Activated CD4-positive, alpha-beta T cell treated with anti-CD3 and anti-CD28 coated beads, Interleukin-2, amount 10 ng/mL, durations not matched to agents 7 days and 5 days (primary cell): ENCODE results near the gene CNIH3. TPM values are rescaled to one million over a fixed set of nuclear protein-coding genes. Genes with fewer than 3 reads are reported as not detected.
"Not testable (repeated sequence)": the region's sequence is repeated elsewhere in the genome, so short reads cannot be mapped to it uniquely, and the experiment has no call there.

Source experiments
- CTCF ChIA-PET: fragments of 350-600 bp; sonication (Branson Sonifier 250); formaldehyde crosslinking; loops from one replicate; lab custom pipeline; 2021; ENCODE audit warnings: antibody characterized with exemption; lab: Charles Lee
- POLR2A ChIA-PET: fragments of 350-600 bp; sonication (Branson Sonifier 250); formaldehyde crosslinking; loops from one replicate; lab custom pipeline; 2021; ENCODE audit warnings: antibody characterized with exemption; lab: Charles Lee
- DNase-seq: peaks from one replicate; pipeline ENCODE4 v3.0.0-alpha.2; 2020
- H3K27ac Mint-ChIP-seq: one replicate; pipeline ENCODE4 v1.8.0; 2021; ENCODE audit warnings: mild to moderate bottlenecking, moderate library complexity, mixed read lengths
- H3K27me3 Mint-ChIP-seq: one replicate; pipeline ENCODE4 v1.8.0; 2021; ENCODE audit warnings: mixed read lengths
- H3K36me3 Mint-ChIP-seq: one replicate; pipeline ENCODE4 v1.8.0; 2021; ENCODE audit warnings: low read depth, mixed read lengths
- H3K4me1 Mint-ChIP-seq: one replicate; pipeline ENCODE4 v1.8.0; 2021; ENCODE audit warnings: mixed read lengths
- H3K4me3 Mint-ChIP-seq: one replicate; pipeline ENCODE4 v1.8.0; 2021; ENCODE audit warnings: mild to moderate bottlenecking, moderate library complexity, mixed read lengths
- H3K9me3 Mint-ChIP-seq: one replicate; pipeline ENCODE4 v1.8.0; 2021; ENCODE audit warnings: mixed read lengths
- total RNA-seq, 2 experiments: library from RNA; stranded (reverse); gene quantifications; one replicate each; pipeline ENCODE4 v1.2.3, GENCODE V29; 2021

Gene CNIH3
- total RNA-seq, 2 experiments from 2014 or later, result 1.7 to 2.1 TPM

- no peaks in the 10 kb centered on the region for H3K27me3 Mint-ChIP-seq
- no peaks in the 10 kb centered on the region for H3K4me1 Mint-ChIP-seq
- H3K9me3 Mint-ChIP-seq, result no peaks in the 10 kb centered on the region
- ChIA-PET POLR2A (no interaction called here), CTCF (interaction anchor here (0.5 kb wide), 1 partner anchor 1258 kb away, joined by 3 read pairs; no protein-coding TSS in a partner anchor)
- no peak overlapping the region for H3K4me3 Mint-ChIP-seq
- no peaks in the 10 kb centered on the region for H3K36me3 Mint-ChIP-seq
- no peak overlapping the region for H3K27ac Mint-ChIP-seq
- DNase-seq, result no peak
These were observed 68.9 kb downstream of the CNIH3 start for GRCh38 chr1:224684979-224685425.

- H3K36me3 Mint-ChIP-seq, DNase-seq, H3K4me3 Mint-ChIP-seq, H3K27me3 Mint-ChIP-seq, H3K27ac Mint-ChIP-seq, CTCF ChIA-PET, H3K9me3 Mint-ChIP-seq, POLR2A ChIA-PET, H3K4me1 Mint-ChIP-seq: not testable (repeated sequence)
These were observed 70.0 kb downstream of the CNIH3 start for GRCh38 chr1:224686140-224686539.

GRCh38 chr1:224687465-224687864 lies 71.3 kb downstream of the CNIH3 start:
- no peaks in the 10 kb centered on the region for H3K9me3 Mint-ChIP-seq
- H3K4me1 Mint-ChIP-seq, result no peaks in the 10 kb centered on the region
- no peak overlapping the region for H3K4me3 Mint-ChIP-seq
- H3K27ac Mint-ChIP-seq, result no peak overlapping the region
- ChIA-PET CTCF (interaction anchor here (0.5 kb wide), 1 partner anchor 369 kb away, joined by 3 read pairs; no protein-coding TSS in a partner anchor), POLR2A (no interaction called here)
- H3K27me3 Mint-ChIP-seq, result no peaks in the 10 kb centered on the region
- DNase-seq, result no peak
- H3K36me3 Mint-ChIP-seq, result no peaks in the 10 kb centered on the region

GRCh38 chr1:224689374-224689773 lies 73.3 kb downstream of the CNIH3 start:
- H3K27ac Mint-ChIP-seq, result no peak overlapping the region
- ChIA-PET POLR2A (no interaction called here), CTCF (no interaction called here)
- DNase-seq, result no peak
- H3K4me3 Mint-ChIP-seq, result no peak overlapping the region
- no peaks in the 10 kb centered on the region for H3K27me3 Mint-ChIP-seq
- no peaks in the 10 kb centered on the region for H3K9me3 Mint-ChIP-seq
- H3K36me3 Mint-ChIP-seq, result no peaks in the 10 kb centered on the region
- H3K4me1 Mint-ChIP-seq, result no peaks in the 10 kb centered on the region

- ChIA-PET CTCF (no interaction called here), POLR2A (no interaction called here)
- no peak for DNase-seq
- Mint-ChIP-seq H3K4me3 (no peak overlapping the region), H3K27ac (no peak overlapping the region), H3K36me3 (no peaks in the 10 kb centered on the region), H3K9me3 (no peaks in the 10 kb centered on the region), H3K27me3 (no peaks in the 10 kb centered on the region), H3K4me1 (no peaks in the 10 kb centered on the region)
These were observed 74.5 kb downstream of the CNIH3 start for GRCh38 chr1:224690576-224690975.

GRCh38 chr1:224691148-224691925 lies 75.2 kb downstream of the CNIH3 start:
- no peak for DNase-seq
- H3K27ac Mint-ChIP-seq, result no peak overlapping the region
- no peak overlapping the region for H3K4me3 Mint-ChIP-seq
- no peaks in the 10 kb centered on the region for H3K36me3 Mint-ChIP-seq
- POLR2A ChIA-PET, result no interaction called here
- no peaks in the 10 kb centered on the region for H3K4me1 Mint-ChIP-seq
- H3K27me3 Mint-ChIP-seq, result no peaks in the 10 kb centered on the region
- CTCF ChIA-PET, result interaction anchor here (0.6 to 0.7 kb wide), 2 partner anchors 13 to 938 kb away, joined by 3 read pairs; no protein-coding TSS in a partner anchor
- no peaks in the 10 kb centered on the region for H3K9me3 Mint-ChIP-seq

- CTCF ChIA-PET, result no interaction called here
- no peaks in the 10 kb centered on the region for H3K4me1 Mint-ChIP-seq
- H3K36me3 Mint-ChIP-seq, result no peaks in the 10 kb centered on the region
- no peaks in the 10 kb centered on the region for H3K9me3 Mint-ChIP-seq
- H3K27ac Mint-ChIP-seq, result no peak overlapping the region
- POLR2A ChIA-PET, result no interaction called here
- no peaks in the 10 kb centered on the region for H3K27me3 Mint-ChIP-seq
- no peak for DNase-seq
- no peak overlapping the region for H3K4me3 Mint-ChIP-seq
These were observed 78.9 kb downstream of the CNIH3 start for GRCh38 chr1:224694969-224695368.

GRCh38 chr1:224696021-224696420 lies 79.9 kb downstream of the CNIH3 start:
- DNase-seq, result no peak
- H3K4me1 Mint-ChIP-seq, result no peaks in the 10 kb centered on the region
- CTCF ChIA-PET, result no interaction called here

GRCh38 chr1:224696891-224697765 lies 81.0 kb downstream of the CNIH3 start:
- H3K4me1 Mint-ChIP-seq, result no peaks in the 10 kb centered on the region
- no peak overlapping the region for H3K27ac Mint-ChIP-seq
- DNase-seq, result no peak
- no peaks in the 10 kb centered on the region for H3K36me3 Mint-ChIP-seq
- no peak overlapping the region for H3K4me3 Mint-ChIP-seq
- ChIA-PET CTCF (interaction anchor here (0.6 kb wide), 1 partner anchor 100 kb away, joined by 3 read pairs; no protein-coding TSS in a partner anchor), POLR2A (no interaction called here)
- H3K27me3 Mint-ChIP-seq, result no peaks in the 10 kb centered on the region
- no peaks in the 10 kb centered on the region for H3K9me3 Mint-ChIP-seq

More at GRCh38 chr1:224696021-224696420, 79.9 kb downstream of the CNIH3 start:
- POLR2A ChIA-PET, result no interaction called here
- Mint-ChIP-seq H3K4me3 (no peak overlapping the region), H3K27ac (no peak overlapping the region), H3K36me3 (no peaks in the 10 kb centered on the region), H3K27me3 (no peaks in the 10 kb centered on the region), H3K9me3 (no peaks in the 10 kb centered on the region)

GRCh38 chr1:224698015-224698451 lies 81.9 kb downstream of the CNIH3 start:
- H3K27ac Mint-ChIP-seq, result no peak overlapping the region

GRCh38 chr1:224700918-224701531 lies 84.9 kb downstream of the CNIH3 start:
- no peak overlapping the region for H3K27ac Mint-ChIP-seq
- no peaks in the 10 kb centered on the region for H3K4me1 Mint-ChIP-seq
- no peak for DNase-seq
- CTCF ChIA-PET, result interaction anchor here (1.4 kb wide), 1 partner anchor 13 kb away, joined by 3 read pairs; no protein-coding TSS in a partner anchor
- H3K9me3 Mint-ChIP-seq, result no peaks in the 10 kb centered on the region
- peaks cover 2% of the 10 kb centered on the region for H3K27me3 Mint-ChIP-seq
- no peaks in the 10 kb centered on the region for H3K36me3 Mint-ChIP-seq
- POLR2A ChIA-PET, result no interaction called here
- no peak overlapping the region for H3K4me3 Mint-ChIP-seq

More at GRCh38 chr1:224698015-224698451, 81.9 kb downstream of the CNIH3 start:
- H3K9me3 Mint-ChIP-seq, result no peaks in the 10 kb centered on the region
- H3K4me3 Mint-ChIP-seq, result no peak overlapping the region
- H3K36me3 Mint-ChIP-seq, result no peaks in the 10 kb centered on the region
- ChIA-PET CTCF (no interaction called here), POLR2A (no interaction called here)
- H3K27me3 Mint-ChIP-seq, result no peaks in the 10 kb centered on the region
- DNase-seq, result no peak
- no peaks in the 10 kb centered on the region for H3K4me1 Mint-ChIP-seq

GRCh38 chr1:224703702-224704101 lies 87.6 kb downstream of the CNIH3 start:
- peaks cover 2% of the 10 kb centered on the region for H3K27me3 Mint-ChIP-seq
- no peak overlapping the region for H3K4me3 Mint-ChIP-seq
- CTCF ChIA-PET, result interaction anchor here (0.7 kb wide), 1 partner anchor 16 kb away, joined by 3 read pairs; no protein-coding TSS in a partner anchor
- POLR2A ChIA-PET, result no interaction called here
- no peaks in the 10 kb centered on the region for H3K36me3 Mint-ChIP-seq
- H3K27ac Mint-ChIP-seq, result no peak overlapping the region
- no peaks in the 10 kb centered on the region for H3K4me1 Mint-ChIP-seq
- H3K9me3 Mint-ChIP-seq, result no peaks in the 10 kb centered on the region
- no peak for DNase-seq
